ENCODE results near the gene PRUNE2.

PRUNE2 gene

GRCh38 chr9:76926324-76926741 lies 20.4 kb upstream of the PRUNE2 start:
- Histone ChIP-seq H2AFZ (ENCODE audit: low read depth, low read length, severe bottlenecking) (no peak overlapping the region), H3K4me2 (ENCODE audit: low read depth, low read length, poor library complexity, severe bottlenecking) (no peak overlapping the region), H3K4me3 (ENCODE audit: insufficient read depth, low read length, poor library complexity, severe bottlenecking) (no peak overlapping the region), H3K27me3 (ENCODE audit: low read length) (no peaks in the 10 kb centered on the region), H3K79me2 (ENCODE audit: insufficient read depth, low read length) (no peaks in the 10 kb centered on the region), H3K9ac (ENCODE audit: low read length) (no peak overlapping the region), H3K36me3 (ENCODE audit: low read length) (no peaks in the 10 kb centered on the region), H3F3A (ENCODE audit: insufficient read depth) (no peaks in the 10 kb centered on the region), H3K9me3 (ENCODE audit: insufficient read depth, low read length) (no peaks in the 10 kb centered on the region), H3K9me2 (replicated peaks; ENCODE audit: insufficient read depth, low read length) (no peaks in the 10 kb centered on the region), H3K27ac (ENCODE audit: low read depth, low read length) (no peak overlapping the region), H4K20me1 (ENCODE audit: low read depth, low read length) (no peaks in the 10 kb centered on the region)
- TF ChIP-seq EZH2phosphoT487 (conservative IDR thresholded peaks at IDR 0.05; ENCODE audit: low read length) (no peak), CTCF (IDR thresholded peaks at IDR 0.05; ENCODE audit: insufficient read depth, low read length, poor library complexity, severe bottlenecking) (no peak)

- Histone ChIP-seq H3K9me2 (replicated peaks; ENCODE audit: insufficient read depth, low read length) (no peaks in the 10 kb centered on the region), H3F3A (ENCODE audit: insufficient read depth) (no peaks in the 10 kb centered on the region), H3K36me3 (ENCODE audit: low read length) (no peaks in the 10 kb centered on the region), H3K27ac (ENCODE audit: low read depth, low read length) (no peak overlapping the region), H3K4me2 (ENCODE audit: low read depth, low read length, poor library complexity, severe bottlenecking) (no peak overlapping the region), H3K9ac (ENCODE audit: low read length) (no peak overlapping the region), H3K27me3 (ENCODE audit: low read length) (no peaks in the 10 kb centered on the region), H3K4me3 (ENCODE audit: insufficient read depth, low read length, poor library complexity, severe bottlenecking) (no peak overlapping the region), H4K20me1 (ENCODE audit: low read depth, low read length) (no peaks in the 10 kb centered on the region), H3K79me2 (ENCODE audit: insufficient read depth, low read length) (no peaks in the 10 kb centered on the region), H3K9me3 (ENCODE audit: insufficient read depth, low read length) (no peaks in the 10 kb centered on the region), H2AFZ (ENCODE audit: low read depth, low read length, severe bottlenecking) (no peak overlapping the region)
- TF ChIP-seq EZH2phosphoT487 (conservative IDR thresholded peaks at IDR 0.05; ENCODE audit: low read length) (no peak), CTCF (IDR thresholded peaks at IDR 0.05; ENCODE audit: insufficient read depth, low read length, poor library complexity, severe bottlenecking) (no peak)
These were observed 15.3 kb upstream of the PRUNE2 start for GRCh38 chr9:76921165-76921564.

GRCh38 chr9:76917299-76917698 lies 11.4 kb upstream of the PRUNE2 start:
- Histone ChIP-seq H3K9me3 (ENCODE audit: insufficient read depth, low read length) (no peaks in the 10 kb centered on the region), H3K9ac (ENCODE audit: low read length) (no peak overlapping the region), H3K27me3 (ENCODE audit: low read length) (no peaks in the 10 kb centered on the region), H2AFZ (ENCODE audit: low read depth, low read length, severe bottlenecking) (no peak overlapping the region), H3K27ac (ENCODE audit: low read depth, low read length) (no peak overlapping the region), H4K20me1 (ENCODE audit: low read depth, low read length) (no peaks in the 10 kb centered on the region), H3K79me2 (ENCODE audit: insufficient read depth, low read length) (no peaks in the 10 kb centered on the region), H3K36me3 (ENCODE audit: low read length) (no peaks in the 10 kb centered on the region), H3K4me3 (ENCODE audit: insufficient read depth, low read length, poor library complexity, severe bottlenecking) (no peak overlapping the region), H3K9me2 (replicated peaks; ENCODE audit: insufficient read depth, low read length) (no peaks in the 10 kb centered on the region), H3F3A (ENCODE audit: insufficient read depth) (no peaks in the 10 kb centered on the region), H3K4me2 (ENCODE audit: low read depth, low read length, poor library complexity, severe bottlenecking) (no peak overlapping the region)
- no peak for TF ChIP-seq EZH2phosphoT487 (conservative IDR thresholded peaks at IDR 0.05; ENCODE audit: low read length)
- TF ChIP-seq CTCF (IDR thresholded peaks at IDR 0.05; ENCODE audit: insufficient read depth, low read length, poor library complexity, severe bottlenecking) = no peak
